Peyer's patch (tissue), 4 donors: ENCODE data around the gene TDRD5. TPM values are rescaled to one million over a fixed set of nuclear protein-coding genes. Genes with fewer than 3 reads are reported as not detected.

Experiments used
- DNase-seq, 3 donors: peaks; one replicate each; pipeline ENCODE4 v3.0.0-alpha.2; 2017 to 2019
- H3K27ac ChIP-seq, 4 donors: fragments of 200-600 bp; sonication (generic); one replicate each; pipeline ENCODE4 v1.5.1; 2016 to 2019
- H3K27me3 ChIP-seq, 2 donors: fragments of 200-600 bp; sonication (generic); one replicate each; pipeline ENCODE4 v1.5.1; 2019
- H3K36me3 ChIP-seq, 3 donors: fragments of 200-600 bp; sonication (generic); one replicate each; pipeline ENCODE4 v1.5.1; 2016 to 2019
- H3K4me1 ChIP-seq, 4 donors: fragments of 200-600 bp; sonication (generic); one replicate each; pipeline ENCODE4 v1.5.1; 2016 to 2019
- H3K4me3 ChIP-seq, 4 donors: fragments of 200-600 bp; sonication (generic); 1 replicate in 3 of 4; 2 replicates in 1 of 4; pipeline ENCODE4 v1.5.1; 2016 to 2019; ENCODE audit warnings: mild to moderate bottlenecking in 1 of 4
- H3K9me3 ChIP-seq, 4 donors: fragments of 200-600 bp; sonication (generic); one replicate each; pipeline ENCODE4 v1.5.1; 2016 to 2019; ENCODE audit warnings: mild to moderate bottlenecking in 1 of 4
- POLR2A ChIP-seq, 2 donors: fragments of 450-650 bp; IDR thresholded peaks; one replicate each; pipeline ENCODE4 v1.5.1; 2017; ENCODE audit warnings: antibody characterized with exemption in 2 of 2, mild to moderate bottlenecking in 2 of 2, moderate library complexity in 2 of 2
- total RNA-seq, 4 donors: library from RNA; depleted of rRNA; stranded (reverse); fragments of >200 nt; gene quantifications; one replicate each; pipeline ENCODE4 v1.1.0, GENCODE V29; 2016
- TF ChIP-seq, protein P1 (sequence below), 6 experiments: fragments of 450-650 bp in 4 of 6; fragments of 200-600 bp in 2 of 6; sonication (generic) in 1 of 6; IDR thresholded peaks; one replicate each; pipeline ENCODE4 v1.5.1; 2017 to 2019; ENCODE audit warnings: antibody characterized with exemption in 6 of 6, mild to moderate bottlenecking in 3 of 6, moderate library complexity in 1 of 6

TDRD5 gene
- total RNA-seq, 4 donors from 2014 or later, result 0.40 to 0.70 TPM; not detected in 2

GRCh38 chr1:179590671-179591070 lies 961 bp upstream of the TDRD5 start:
- no peak for DNase-seq
- peaks cover 0 to 8% (median 0%) of the 10 kb centered on the region in 4 donors for H3K4me1 ChIP-seq
- H3K9me3 ChIP-seq, result peaks cover 0 to 4% (median 0%) of the 10 kb centered on the region in 4 donors
- no peak overlapping the region for H3K4me3 ChIP-seq
- TF ChIP-seq POLR2A (IDR thresholded peaks at IDR 0.05), result no peak
- TF ChIP-seq, protein P1, sequence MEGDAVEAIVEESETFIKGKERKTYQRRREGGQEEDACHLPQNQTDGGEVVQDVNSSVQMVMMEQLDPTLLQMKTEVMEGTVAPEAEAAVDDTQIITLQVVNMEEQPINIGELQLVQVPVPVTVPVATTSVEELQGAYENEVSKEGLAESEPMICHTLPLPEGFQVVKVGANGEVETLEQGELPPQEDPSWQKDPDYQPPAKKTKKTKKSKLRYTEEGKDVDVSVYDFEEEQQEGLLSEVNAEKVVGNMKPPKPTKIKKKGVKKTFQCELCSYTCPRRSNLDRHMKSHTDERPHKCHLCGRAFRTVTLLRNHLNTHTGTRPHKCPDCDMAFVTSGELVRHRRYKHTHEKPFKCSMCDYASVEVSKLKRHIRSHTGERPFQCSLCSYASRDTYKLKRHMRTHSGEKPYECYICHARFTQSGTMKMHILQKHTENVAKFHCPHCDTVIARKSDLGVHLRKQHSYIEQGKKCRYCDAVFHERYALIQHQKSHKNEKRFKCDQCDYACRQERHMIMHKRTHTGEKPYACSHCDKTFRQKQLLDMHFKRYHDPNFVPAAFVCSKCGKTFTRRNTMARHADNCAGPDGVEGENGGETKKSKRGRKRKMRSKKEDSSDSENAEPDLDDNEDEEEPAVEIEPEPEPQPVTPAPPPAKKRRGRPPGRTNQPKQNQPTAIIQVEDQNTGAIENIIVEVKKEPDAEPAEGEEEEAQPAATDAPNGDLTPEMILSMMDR (IDR thresholded peaks at IDR 0.05), result no peak
- no peak overlapping the region for H3K27ac ChIP-seq
- H3K36me3 ChIP-seq, result no peaks in the 10 kb centered on the region
- no peaks in the 10 kb centered on the region for H3K27me3 ChIP-seq

DNA sequence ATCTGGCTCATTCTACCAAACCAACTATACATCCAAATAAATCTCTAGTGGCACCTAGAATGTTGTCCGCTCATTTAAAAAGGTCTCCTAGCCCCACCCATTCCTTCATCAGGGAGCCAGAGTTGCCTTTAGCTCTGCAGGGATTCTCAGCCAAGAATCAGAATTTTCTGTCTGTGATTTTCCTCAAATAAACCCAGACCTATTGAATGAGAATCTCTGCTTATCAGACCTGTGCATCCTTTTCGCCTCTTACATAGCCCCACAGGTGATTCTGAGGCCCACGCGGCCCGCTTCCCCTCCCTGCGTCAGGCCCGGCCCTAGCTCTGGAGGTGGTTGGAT lies 410 bp upstream of the TDRD5 start:
- H3K27me3 ChIP-seq, result no peaks in the 10 kb centered on the region
- H3K27ac ChIP-seq, result no peak overlapping the region
- no peak for DNase-seq
- H3K36me3 ChIP-seq, result no peaks in the 10 kb centered on the region
- H3K4me1 ChIP-seq, result peaks cover 0 to 8% (median 0%) of the 10 kb centered on the region in 4 donors
- H3K4me3 ChIP-seq, result peak overlapping the region in 2 of 4 donors; percentile 26 to 46
- H3K9me3 ChIP-seq, result peaks cover 0 to 4% (median 0%) of the 10 kb centered on the region in 4 donors
- no peak for TF ChIP-seq POLR2A (IDR thresholded peaks at IDR 0.05)
- TF ChIP-seq, protein P1 (IDR thresholded peaks at IDR 0.05), result no peak

- Histone ChIP-seq H3K27me3 (no peaks in the 10 kb centered on the region), H3K27ac (no peak overlapping the region), H3K9me3 (no peaks in the 10 kb centered on the region), H3K4me1 (no peaks in the 10 kb centered on the region), H3K36me3 (no peaks in the 10 kb centered on the region), H3K4me3 (no peak overlapping the region)
- DNase-seq, result no peak
- TF ChIP-seq POLR2A (IDR thresholded peaks at IDR 0.05), result no peak
- TF ChIP-seq, protein P1 (IDR thresholded peaks at IDR 0.05), result no peak
Measured at GRCh38 chr1:179598631-179599030, 7.0 kb downstream of the TDRD5 start.

- Histone ChIP-seq H3K4me3 (no peak overlapping the region), H3K36me3 (no peaks in the 10 kb centered on the region), H3K27me3 (no peaks in the 10 kb centered on the region), H3K27ac (no peak overlapping the region), H3K4me1 (no peaks in the 10 kb centered on the region), H3K9me3 (no peaks in the 10 kb centered on the region)
- TF ChIP-seq, protein P1 (IDR thresholded peaks at IDR 0.05), result peak in 5 of 6 experiments; percentile 10 to 62 (median 47)
- no peak for TF ChIP-seq POLR2A (IDR thresholded peaks at IDR 0.05)
- peak in 1 of 3 donors; percentile 48 for DNase-seq
Measured at GRCh38 chr1:179599623-179600249, 8.1 kb downstream of the TDRD5 start.

- no peak for TF ChIP-seq POLR2A (IDR thresholded peaks at IDR 0.05)
- TF ChIP-seq, protein P1 (IDR thresholded peaks at IDR 0.05), result no peak
- Histone ChIP-seq H3K27ac (no peak overlapping the region), H3K9me3 (no peaks in the 10 kb centered on the region), H3K27me3 (no peaks in the 10 kb centered on the region), H3K4me3 (no peak overlapping the region), H3K4me1 (no peaks in the 10 kb centered on the region), H3K36me3 (no peaks in the 10 kb centered on the region)
- DNase-seq, result no peak
Measured at GRCh38 chr1:179601093-179601492, 9.5 kb downstream of the TDRD5 start.
